ENCODE measurements around the gene TRMO.

The TRMO gene

DNA sequence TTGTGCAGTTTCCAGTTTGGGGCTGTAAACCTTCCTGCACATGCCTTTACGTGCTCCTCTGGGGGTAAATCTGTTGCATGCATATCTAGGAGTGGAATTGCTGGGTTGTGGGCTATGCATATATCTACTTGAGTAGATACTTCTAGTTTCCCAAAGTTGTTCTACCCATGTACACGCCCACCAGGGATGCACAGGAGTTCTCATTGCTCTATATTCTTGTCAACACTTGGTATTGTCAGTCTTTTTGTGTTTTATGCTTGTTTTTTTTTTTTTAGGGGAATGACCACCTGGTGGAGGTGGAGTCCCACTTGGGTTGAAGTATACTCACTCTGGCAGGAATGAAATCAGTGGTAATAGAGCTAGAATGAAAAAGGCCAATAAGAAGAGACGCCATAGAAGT lies 46.2 kb downstream of the TRMO start:
- no peak for DNase-seq (ENCODE audit: low read depth)

DNA sequence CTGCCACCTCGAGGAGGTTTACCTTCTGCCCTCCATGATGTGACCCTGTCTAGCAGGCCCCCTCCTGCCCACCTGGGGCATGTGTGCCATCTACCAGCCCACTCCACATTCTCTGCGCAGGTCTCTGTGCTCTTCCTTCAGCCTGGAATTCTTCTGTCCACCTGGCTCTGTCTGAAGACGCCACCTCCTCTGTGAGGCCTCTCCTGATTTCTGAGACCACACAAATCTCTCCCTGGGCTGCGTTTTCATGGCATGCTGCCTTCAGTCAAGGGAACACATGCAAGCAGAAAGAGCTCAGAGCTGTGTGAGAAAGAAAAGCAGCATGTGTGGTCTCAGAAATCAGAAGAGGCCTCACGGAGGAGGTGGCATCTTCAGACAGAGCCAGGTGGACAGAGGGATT lies 47.2 kb downstream of the TRMO start:
- H3K4me3 ChIP-seq (ENCODE audit: control insufficient read depth, low read depth, low read length), result no peak overlapping the region
- TF ChIP-seq, protein P1, sequence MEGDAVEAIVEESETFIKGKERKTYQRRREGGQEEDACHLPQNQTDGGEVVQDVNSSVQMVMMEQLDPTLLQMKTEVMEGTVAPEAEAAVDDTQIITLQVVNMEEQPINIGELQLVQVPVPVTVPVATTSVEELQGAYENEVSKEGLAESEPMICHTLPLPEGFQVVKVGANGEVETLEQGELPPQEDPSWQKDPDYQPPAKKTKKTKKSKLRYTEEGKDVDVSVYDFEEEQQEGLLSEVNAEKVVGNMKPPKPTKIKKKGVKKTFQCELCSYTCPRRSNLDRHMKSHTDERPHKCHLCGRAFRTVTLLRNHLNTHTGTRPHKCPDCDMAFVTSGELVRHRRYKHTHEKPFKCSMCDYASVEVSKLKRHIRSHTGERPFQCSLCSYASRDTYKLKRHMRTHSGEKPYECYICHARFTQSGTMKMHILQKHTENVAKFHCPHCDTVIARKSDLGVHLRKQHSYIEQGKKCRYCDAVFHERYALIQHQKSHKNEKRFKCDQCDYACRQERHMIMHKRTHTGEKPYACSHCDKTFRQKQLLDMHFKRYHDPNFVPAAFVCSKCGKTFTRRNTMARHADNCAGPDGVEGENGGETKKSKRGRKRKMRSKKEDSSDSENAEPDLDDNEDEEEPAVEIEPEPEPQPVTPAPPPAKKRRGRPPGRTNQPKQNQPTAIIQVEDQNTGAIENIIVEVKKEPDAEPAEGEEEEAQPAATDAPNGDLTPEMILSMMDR (IDR thresholded peaks at IDR 0.05; ENCODE audit: control insufficient read depth, insufficient read depth, low read depth, low read length, missing control alignments), result no peak
- DNase-seq (ENCODE audit: low read depth), result no peak

More for the DNA sequence above, 46.2 kb downstream of the TRMO start:
- TF ChIP-seq, protein P1 (IDR thresholded peaks at IDR 0.05; ENCODE audit: control insufficient read depth, insufficient read depth, low read depth, low read length, missing control alignments), result no peak
- H3K4me3 ChIP-seq (ENCODE audit: control insufficient read depth, low read depth, low read length), result no peak overlapping the region

DNA sequence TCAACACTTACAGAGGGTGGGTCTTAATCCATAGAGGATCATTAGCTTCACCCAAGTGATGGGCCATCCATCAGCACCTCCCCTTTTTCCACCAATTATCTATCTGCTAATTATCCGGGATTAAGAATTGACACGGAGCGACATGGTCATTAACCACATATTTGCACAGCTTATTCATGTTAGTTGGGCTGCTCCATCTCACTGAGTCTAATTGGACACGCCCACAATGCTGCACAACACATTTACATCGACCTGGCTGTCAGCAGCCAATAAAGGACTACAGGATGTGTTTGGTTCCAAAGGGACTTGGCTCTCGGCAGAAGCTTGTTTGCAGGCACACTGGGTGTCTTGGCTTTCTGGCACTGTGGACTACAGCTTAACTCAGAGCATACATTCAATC lies 47.7 kb downstream of the TRMO start:
- no peak for DNase-seq (ENCODE audit: low read depth)
- no peak overlapping the region for H3K4me3 ChIP-seq (ENCODE audit: control insufficient read depth, low read depth, low read length)
- TF ChIP-seq, protein P1 (IDR thresholded peaks at IDR 0.05; ENCODE audit: control insufficient read depth, insufficient read depth, low read depth, low read length, missing control alignments), result no peak

DNA sequence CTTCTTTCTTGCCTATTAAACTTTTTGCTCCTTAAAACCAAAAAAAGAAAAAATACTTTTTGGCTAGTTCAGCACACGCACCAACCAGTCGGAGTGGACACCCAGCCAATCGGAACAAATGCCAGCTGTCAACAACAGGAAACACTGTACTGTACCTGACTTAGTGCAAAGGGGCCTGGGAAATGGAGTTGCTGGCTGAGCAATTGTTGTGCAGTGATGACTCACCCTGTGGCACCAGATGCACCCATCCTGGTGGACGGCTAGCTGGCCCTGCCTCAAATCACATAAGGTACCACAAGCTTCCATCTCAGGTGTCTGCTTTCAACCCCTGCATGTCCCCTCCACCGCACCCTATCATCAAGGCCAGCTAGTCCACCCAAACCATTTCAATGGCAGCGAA lies 48.4 kb downstream of the TRMO start:
- no peak for DNase-seq (ENCODE audit: low read depth)

DNA sequence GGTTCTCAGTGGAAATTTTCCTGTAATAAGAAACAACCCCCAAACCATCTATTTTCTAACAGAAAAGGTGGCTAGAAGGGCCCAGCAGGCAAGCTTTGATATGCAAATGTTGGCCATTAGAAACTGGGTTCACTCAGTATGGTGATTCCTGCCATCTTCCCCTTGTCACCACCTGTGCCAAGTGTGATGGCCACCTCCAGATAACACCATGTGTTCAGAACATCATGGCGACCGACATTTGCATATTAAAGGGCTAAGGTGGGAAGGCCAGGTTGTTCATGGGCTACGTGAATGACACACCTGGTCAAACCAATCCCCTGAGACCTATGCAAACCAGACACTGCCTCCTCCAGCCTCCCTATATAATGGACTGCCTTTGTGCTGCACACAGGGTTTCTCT lies 48.9 kb downstream of the TRMO start:
- DNase-seq (ENCODE audit: low read depth), result no peak
- TF ChIP-seq, protein P1 (IDR thresholded peaks at IDR 0.05; ENCODE audit: control insufficient read depth, insufficient read depth, low read depth, low read length, missing control alignments), result no peak
- H3K4me3 ChIP-seq (ENCODE audit: control insufficient read depth, low read depth, low read length), result no peak overlapping the region

More for the DNA sequence above, 48.4 kb downstream of the TRMO start:
- no peak overlapping the region for H3K4me3 ChIP-seq (ENCODE audit: control insufficient read depth, low read depth, low read length)
- TF ChIP-seq, protein P1 (IDR thresholded peaks at IDR 0.05; ENCODE audit: control insufficient read depth, insufficient read depth, low read depth, low read length, missing control alignments), result no peak

DNA sequence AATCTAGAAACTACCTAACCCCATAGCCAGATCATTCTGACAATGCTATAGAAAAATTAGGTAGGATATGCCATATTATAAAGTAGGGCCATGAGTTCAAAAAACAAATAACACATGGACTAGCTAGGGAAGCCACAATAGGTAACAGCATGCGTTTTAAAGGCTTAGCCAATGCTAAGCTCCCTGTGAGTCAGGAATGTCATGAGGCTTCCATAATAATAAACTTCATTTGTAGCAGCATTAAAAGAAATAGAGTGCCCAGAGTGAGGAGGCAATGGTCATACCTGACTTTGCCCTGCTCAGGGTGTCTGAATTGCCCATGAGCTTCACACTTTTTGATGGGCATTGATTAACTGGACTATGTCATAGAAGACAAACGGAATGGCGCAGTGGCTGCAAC lies 53.4 kb downstream of the TRMO start:
- H3K4me3 ChIP-seq (ENCODE audit: control insufficient read depth, low read depth, low read length), result no peak overlapping the region
- TF ChIP-seq, protein P1 (IDR thresholded peaks at IDR 0.05; ENCODE audit: control insufficient read depth, insufficient read depth, low read depth, low read length, missing control alignments), result no peak
- DNase-seq (ENCODE audit: low read depth), result no peak

DNA sequence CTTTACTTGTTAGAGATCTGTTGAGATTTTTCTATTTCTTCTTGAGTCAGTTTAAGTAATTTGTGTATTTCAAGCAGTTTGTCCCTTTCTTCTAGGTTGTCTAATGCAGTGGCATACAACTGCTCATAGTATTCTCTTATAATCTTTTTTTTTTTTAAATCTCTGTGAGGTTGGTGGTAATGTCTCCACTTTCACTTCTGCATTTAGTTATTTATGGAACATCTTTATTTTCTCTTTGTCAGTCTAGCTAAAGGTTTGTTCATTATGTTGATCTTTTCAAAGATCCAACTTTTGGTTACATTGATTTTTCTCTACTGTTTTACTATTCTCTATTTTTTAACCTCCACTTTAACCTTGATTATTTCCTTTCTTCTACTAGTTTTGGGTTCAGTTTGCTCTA lies 55.5 kb downstream of the TRMO start:
- H3K4me3 ChIP-seq (ENCODE audit: control insufficient read depth, low read depth, low read length), result no peak overlapping the region
- DNase-seq (ENCODE audit: low read depth), result no peak
- TF ChIP-seq, protein P1 (IDR thresholded peaks at IDR 0.05; ENCODE audit: control insufficient read depth, insufficient read depth, low read depth, low read length, missing control alignments), result no peak
